ENCODE data around the gene CLPX. TPM values are rescaled to one million over a fixed set of nuclear protein-coding genes. Genes with fewer than 3 reads are reported as not detected.

Gene CLPX
- total RNA-seq, 1 experiment from 2014 or later, result 44.1 TPM

DNA sequence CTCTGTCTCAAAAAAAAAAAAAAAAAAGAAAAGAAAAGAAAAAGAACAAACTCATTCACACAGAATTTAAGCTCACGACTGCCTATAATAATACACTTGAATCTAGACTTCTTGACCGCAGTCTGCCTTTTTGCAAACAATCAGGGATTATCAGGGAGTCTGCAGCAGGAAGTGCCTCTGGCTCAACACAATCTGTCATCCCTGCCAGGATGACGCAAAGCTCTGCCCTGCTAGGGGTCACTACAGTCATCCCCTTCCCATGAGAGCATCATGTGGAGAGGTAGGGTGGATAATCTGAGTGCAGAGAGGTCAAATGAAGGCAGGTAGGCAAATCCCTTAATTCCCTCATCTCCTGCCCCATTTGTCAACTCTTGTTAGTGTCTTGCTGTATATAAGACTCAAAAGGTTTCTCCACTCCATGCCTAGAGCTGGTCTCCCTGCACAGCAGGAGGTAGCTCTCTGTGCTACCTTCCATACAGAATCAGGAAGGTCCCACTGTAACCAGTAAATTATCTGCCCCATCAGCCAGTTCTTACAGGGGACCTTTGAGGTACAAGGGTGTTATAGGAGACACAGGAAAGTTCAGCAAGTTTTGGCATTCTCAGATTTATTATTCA lies 74.4 kb downstream of the CLPX start:
- Histone ChIP-seq H2AFZ (no peak overlapping the region), H3K9me3 (ENCODE audit: insufficient read depth, low read depth) (no peaks in the 10 kb centered on the region), H3K4me3 (no peak overlapping the region), H3K27ac (no peak overlapping the region), H4K20me1 (ENCODE audit: insufficient read depth) (no peaks in the 10 kb centered on the region), H3K27me3 (ENCODE audit: insufficient read depth, low read depth) (no peaks in the 10 kb centered on the region), H3K79me2 (ENCODE audit: low read depth) (no peaks in the 10 kb centered on the region), H3F3A (ENCODE audit: insufficient read depth, low read depth) (no peaks in the 10 kb centered on the region), H3K9me2 (ENCODE audit: insufficient read depth) (no peaks in the 10 kb centered on the region), H3K4me1 (replicated peaks; ENCODE audit: insufficient read depth) (no peaks in the 10 kb centered on the region), H3K36me3 (ENCODE audit: low read depth) (no peaks in the 10 kb centered on the region; the same call in 1 of the 2 replicates), H3K4me2 (no peak overlapping the region)
- no peak for DNase-seq
- POLR2A ChIA-PET (ENCODE audit: unreplicated experiment), result no interaction called here
- intact Hi-C loops (cut with micrococcal nuclease; ENCODE audit: unreplicated experiment), result no loop called here
- BruUV-seq (replicated peaks), result no TSS peak
- CTCF ChIA-PET, result interaction anchor here (0.6 kb wide), 1 partner anchor 58 kb away, joined by 7 read pairs; no protein-coding TSS in a partner anchor
- no peak for TF ChIP-seq EZH2 (IDR thresholded peaks at IDR 0.05; ENCODE audit: low read depth)
- TF ChIP-seq CTCF (conservative IDR thresholded peaks at IDR 0.05), result no peak

- H3K27ac ChIP-seq, result no peak overlapping the region
- no peaks in the 10 kb centered on the region for H3K36me3 ChIP-seq (ENCODE audit: low read depth)
- TF ChIP-seq EZH2 (IDR thresholded peaks at IDR 0.05; ENCODE audit: low read depth) (no peak), CTCF (conservative IDR thresholded peaks at IDR 0.05) (no peak)
- no peak overlapping the region for H3K4me2 ChIP-seq
- no peaks in the 10 kb centered on the region for H3K27me3 ChIP-seq (ENCODE audit: insufficient read depth, low read depth)
- no TSS peak for BruUV-seq (replicated peaks)
- no peaks in the 10 kb centered on the region for H3K79me2 ChIP-seq (ENCODE audit: low read depth)
- ChIA-PET POLR2A (ENCODE audit: unreplicated experiment) (no interaction called here), CTCF (no interaction called here)
- no peak for DNase-seq
- no peaks in the 10 kb centered on the region for H3K9me3 ChIP-seq (ENCODE audit: insufficient read depth, low read depth)
- H3K9me2 ChIP-seq (ENCODE audit: insufficient read depth), result no peaks in the 10 kb centered on the region
- intact Hi-C loops (cut with micrococcal nuclease; ENCODE audit: unreplicated experiment), result no loop called here
- no peak overlapping the region for H2AFZ ChIP-seq
- no peaks in the 10 kb centered on the region for H3K4me1 ChIP-seq (replicated peaks; ENCODE audit: insufficient read depth)
- no peak overlapping the region for H3K4me3 ChIP-seq
- no peaks in the 10 kb centered on the region for H4K20me1 ChIP-seq (ENCODE audit: insufficient read depth)
- H3F3A ChIP-seq (ENCODE audit: insufficient read depth, low read depth), result no peaks in the 10 kb centered on the region
Measured at GRCh38 chr15:65106011-65106590, 79.0 kb downstream of the CLPX start.

DNA sequence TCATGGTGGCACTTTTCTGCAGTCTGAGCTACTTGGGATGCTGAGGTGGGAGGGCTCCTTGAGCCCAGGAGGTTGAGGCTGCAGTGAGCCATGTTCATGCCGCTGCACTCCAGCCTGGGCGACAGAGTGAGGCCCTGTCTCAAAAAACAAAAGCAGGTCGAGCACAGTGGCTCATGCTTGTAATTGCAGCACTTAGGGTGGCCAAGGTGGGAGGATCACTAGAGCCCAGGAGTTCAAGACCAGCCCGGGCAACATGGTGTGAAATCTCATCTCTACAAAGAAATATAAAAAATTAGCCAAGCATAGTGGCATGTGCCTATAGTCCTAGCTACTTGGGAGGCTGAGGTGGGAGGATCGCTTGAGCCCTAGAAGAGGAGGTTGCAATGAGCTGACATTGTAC lies 80.1 kb downstream of the CLPX start:
- no peaks in the 10 kb centered on the region for H3K9me3 ChIP-seq (ENCODE audit: insufficient read depth, low read depth)
- intact Hi-C loops (cut with micrococcal nuclease; ENCODE audit: unreplicated experiment), result no loop called here
- no peak overlapping the region for H3K27ac ChIP-seq
- BruUV-seq (replicated peaks), result no TSS peak
- no peaks in the 10 kb centered on the region for H3F3A ChIP-seq (ENCODE audit: insufficient read depth, low read depth)
- H3K4me2 ChIP-seq, result no peak overlapping the region
- ChIA-PET POLR2A (ENCODE audit: unreplicated experiment) (no interaction called here), CTCF (no interaction called here)
- TF ChIP-seq CTCF (conservative IDR thresholded peaks at IDR 0.05) (no peak), EZH2 (IDR thresholded peaks at IDR 0.05; ENCODE audit: low read depth) (no peak)
- DNase-seq, result no peak
- no peaks in the 10 kb centered on the region for H3K27me3 ChIP-seq (ENCODE audit: insufficient read depth, low read depth)
- no peak overlapping the region for H3K4me3 ChIP-seq
- H3K79me2 ChIP-seq (ENCODE audit: low read depth), result no peaks in the 10 kb centered on the region
- no peak overlapping the region for H2AFZ ChIP-seq
- H3K9me2 ChIP-seq (ENCODE audit: insufficient read depth), result no peaks in the 10 kb centered on the region
- H3K36me3 ChIP-seq (ENCODE audit: low read depth), result no peaks in the 10 kb centered on the region
- no peaks in the 10 kb centered on the region for H3K4me1 ChIP-seq (replicated peaks; ENCODE audit: insufficient read depth)
- H4K20me1 ChIP-seq (ENCODE audit: insufficient read depth), result no peaks in the 10 kb centered on the region
